ENCODE measurements around the gene CCDC77. TPM values are rescaled to one million over a fixed set of nuclear protein-coding genes. Genes with fewer than 3 reads are reported as not detected.

CCDC77 gene
- total and polyA plus RNA-seq, 3 donors from 2014 or later = 19.5 to 37.0 (median 21.3) TPM

DNA sequence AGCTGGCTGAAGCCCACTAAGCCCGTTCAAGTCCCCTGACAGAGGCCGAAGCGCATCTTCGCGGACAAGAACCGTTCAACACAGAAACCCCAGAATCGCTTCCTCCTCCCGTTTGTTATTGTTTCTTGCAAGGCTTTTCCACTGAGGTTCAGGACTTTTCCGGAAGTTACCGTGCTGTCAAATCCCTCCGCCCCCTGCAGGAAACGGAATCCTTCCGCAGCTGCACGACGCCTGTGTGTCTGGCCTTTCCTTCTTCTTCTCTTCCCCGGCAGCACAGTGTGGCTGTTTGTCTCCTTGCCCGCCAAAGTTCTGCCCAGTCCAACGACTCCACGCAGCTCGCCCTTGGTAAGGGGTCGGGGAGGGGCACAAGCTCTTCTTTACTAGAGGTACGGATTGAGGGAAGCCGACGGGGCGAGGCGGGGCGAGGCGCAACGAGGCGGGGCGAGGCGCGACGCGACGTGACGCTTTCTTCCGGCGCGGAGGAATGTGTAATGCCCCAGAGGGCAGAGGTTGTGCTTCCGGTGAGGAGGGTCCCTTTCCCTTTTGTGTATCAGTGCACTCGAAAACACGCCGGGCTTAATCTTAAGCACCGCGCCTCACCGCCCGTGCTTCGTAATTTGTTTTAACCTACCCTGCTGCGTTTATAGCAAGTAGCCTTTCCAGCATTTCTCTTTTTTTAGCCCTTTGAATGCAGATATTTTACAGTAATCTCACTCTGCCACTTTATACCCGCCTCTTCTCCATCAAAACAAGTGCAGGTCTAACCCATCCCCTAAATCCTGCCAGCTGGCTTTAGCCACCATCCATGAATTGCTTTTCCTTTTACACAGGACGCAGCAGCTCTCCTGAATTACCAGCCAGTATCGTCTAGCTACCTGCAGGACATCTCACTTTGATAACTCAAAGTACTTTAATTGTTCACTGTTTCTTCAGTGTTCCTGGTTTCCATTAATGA, 12.0 kb upstream of the CCDC77 start, which contains the start of gene KDM5A:
Gene KDM5A (minus strand): TSS at position 179 of the 955 bp plus-strand sequence. CDS start 229 bp downstream, outside the sequence.
- H3K36me3 ChIP-seq (ENCODE audit: low read depth, missing control alignments) = no peaks in the 10 kb centered on the region
- no peaks in the 10 kb centered on the region for H3K27me3 ChIP-seq
- TF ChIP-seq, protein P1, sequence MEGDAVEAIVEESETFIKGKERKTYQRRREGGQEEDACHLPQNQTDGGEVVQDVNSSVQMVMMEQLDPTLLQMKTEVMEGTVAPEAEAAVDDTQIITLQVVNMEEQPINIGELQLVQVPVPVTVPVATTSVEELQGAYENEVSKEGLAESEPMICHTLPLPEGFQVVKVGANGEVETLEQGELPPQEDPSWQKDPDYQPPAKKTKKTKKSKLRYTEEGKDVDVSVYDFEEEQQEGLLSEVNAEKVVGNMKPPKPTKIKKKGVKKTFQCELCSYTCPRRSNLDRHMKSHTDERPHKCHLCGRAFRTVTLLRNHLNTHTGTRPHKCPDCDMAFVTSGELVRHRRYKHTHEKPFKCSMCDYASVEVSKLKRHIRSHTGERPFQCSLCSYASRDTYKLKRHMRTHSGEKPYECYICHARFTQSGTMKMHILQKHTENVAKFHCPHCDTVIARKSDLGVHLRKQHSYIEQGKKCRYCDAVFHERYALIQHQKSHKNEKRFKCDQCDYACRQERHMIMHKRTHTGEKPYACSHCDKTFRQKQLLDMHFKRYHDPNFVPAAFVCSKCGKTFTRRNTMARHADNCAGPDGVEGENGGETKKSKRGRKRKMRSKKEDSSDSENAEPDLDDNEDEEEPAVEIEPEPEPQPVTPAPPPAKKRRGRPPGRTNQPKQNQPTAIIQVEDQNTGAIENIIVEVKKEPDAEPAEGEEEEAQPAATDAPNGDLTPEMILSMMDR (IDR thresholded peaks at IDR 0.05) = no peak
- TF ChIP-seq POLR2A (IDR thresholded peaks at IDR 0.05) = no peak
- no peaks in the 10 kb centered on the region for H3K9me3 ChIP-seq
- H3K4me3 ChIP-seq = peak within 1 kb of the TSS; percentile 88 to 97
- peak; percentile 94 for DNase-seq
- intact Hi-C loops (cut with DNase I; ENCODE audit: low total_unique reads) = no loop called here
- WGBS, 2 donors = 1% methylated on average over 31 to 53 of the region's 53 CpGs
- peaks cover 13% of the 10 kb centered on the region for H3K4me1 ChIP-seq
- H3K27ac ChIP-seq = peak within 1 kb of the TSS; percentile 91 to 94

DNA sequence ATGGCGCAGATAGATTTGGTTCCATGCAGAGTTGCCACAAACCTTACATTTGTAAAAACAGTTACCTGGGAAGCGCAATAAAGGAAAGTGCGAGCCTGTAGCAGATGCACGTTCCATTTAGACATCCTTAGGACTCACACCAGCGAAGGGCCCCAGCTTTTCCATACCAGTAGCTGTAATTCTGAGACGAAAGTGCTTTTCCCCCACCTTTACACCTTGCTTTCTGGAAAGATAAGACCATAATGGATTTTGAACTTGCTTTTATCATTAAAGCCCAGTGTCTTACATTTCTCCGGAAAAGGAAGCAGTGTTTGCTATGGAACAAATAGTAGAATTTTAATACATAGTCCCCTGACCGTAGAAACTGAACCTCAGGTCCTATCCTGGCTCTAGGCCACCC, 616 bp upstream of the CCDC77 start:
- intact Hi-C loops (cut with DNase I; ENCODE audit: low total_unique reads) = no loop called here
- peak overlapping the region; percentile 58 to 73 for H3K4me3 ChIP-seq
- peaks cover 7% of the 10 kb centered on the region for H3K4me1 ChIP-seq
- no peak for DNase-seq
- TF ChIP-seq, protein P1 (IDR thresholded peaks at IDR 0.05) = no peak
- TF ChIP-seq POLR2A (IDR thresholded peaks at IDR 0.05) = no peak
- H3K27me3 ChIP-seq = no peaks in the 10 kb centered on the region
- H3K27ac ChIP-seq = no peak overlapping the region
- 42 to 47% methylated on average over 8 of the region's 8 CpGs for WGBS, 2 donors
- H3K36me3 ChIP-seq (ENCODE audit: low read depth, missing control alignments) = no peaks in the 10 kb centered on the region
- H3K9me3 ChIP-seq = no peaks in the 10 kb centered on the region

DNA sequence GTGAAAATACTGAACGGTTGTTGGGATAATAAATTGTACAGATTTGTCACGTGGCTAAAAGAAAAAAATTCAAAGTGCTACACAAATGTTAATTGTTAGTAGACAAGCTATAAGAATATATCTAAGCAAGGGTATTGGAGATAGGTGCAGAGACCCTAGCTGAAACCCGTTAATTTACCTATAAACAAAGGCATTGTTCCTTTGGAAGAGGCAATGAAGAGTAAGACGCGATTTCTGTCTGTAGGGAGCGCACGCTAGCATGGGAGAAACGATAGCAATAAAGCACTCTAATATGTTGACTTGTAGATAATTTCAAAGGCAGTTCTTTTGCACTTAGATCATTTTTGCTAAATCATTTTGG, 565 bp downstream of the CCDC77 start:
- 0% methylated on average over 8 of the region's 8 CpGs for WGBS, 2 donors
- peak overlapping the region; percentile 32 to 70 for H3K27ac ChIP-seq
- no peaks in the 10 kb centered on the region for H3K27me3 ChIP-seq
- no peaks in the 10 kb centered on the region for H3K36me3 ChIP-seq (ENCODE audit: low read depth, missing control alignments)
- DNase-seq = no peak
- TF ChIP-seq POLR2A (IDR thresholded peaks at IDR 0.05) = no peak
- TF ChIP-seq, protein P1 (IDR thresholded peaks at IDR 0.05) = no peak
- intact Hi-C loops (cut with DNase I; ENCODE audit: low total_unique reads) = no loop called here
- no peaks in the 10 kb centered on the region for H3K9me3 ChIP-seq
- peaks cover 7% of the 10 kb centered on the region for H3K4me1 ChIP-seq
- peak overlapping the region; percentile 58 to 73 for H3K4me3 ChIP-seq

DNA sequence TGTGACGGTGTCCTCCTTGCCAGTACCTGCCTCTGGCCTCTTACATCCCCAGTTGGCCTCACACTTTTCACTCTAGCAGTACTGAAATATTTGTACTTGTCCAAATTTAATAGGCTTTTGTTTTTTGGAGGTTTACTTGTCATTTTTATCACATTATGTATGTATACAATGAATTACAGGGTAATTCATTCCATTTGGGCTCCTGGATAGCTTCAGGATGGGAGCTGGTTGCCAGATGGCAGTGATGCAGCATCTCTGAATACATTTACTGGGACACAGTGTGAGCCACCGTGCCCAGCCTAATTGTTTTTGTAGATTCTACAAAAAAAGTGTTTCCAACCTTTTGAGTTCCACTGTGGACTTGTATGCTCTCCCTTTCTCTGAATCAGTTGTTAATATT, 13.4 kb downstream of the CCDC77 start:
- TF ChIP-seq POLR2A (IDR thresholded peaks at IDR 0.05) = no peak
- TF ChIP-seq, protein P1 (IDR thresholded peaks at IDR 0.05) = no peak
- intact Hi-C loops (cut with DNase I; ENCODE audit: low total_unique reads) = no loop called here
- no peaks in the 10 kb centered on the region for H3K9me3 ChIP-seq
- H3K27me3 ChIP-seq = no peaks in the 10 kb centered on the region
- H3K4me3 ChIP-seq = no peak overlapping the region
- no peaks in the 10 kb centered on the region for H3K4me1 ChIP-seq
- no peak for DNase-seq
- H3K27ac ChIP-seq = no peak overlapping the region
- no peaks in the 10 kb centered on the region for H3K36me3 ChIP-seq (ENCODE audit: low read depth, missing control alignments)
- 89 to 96% methylated on average over 2 of the region's 2 CpGs for WGBS, 2 donors
